Measurements from ENCODE around the gene CHST13. TPM values are rescaled to one million over a fixed set of nuclear protein-coding genes. Genes with fewer than 3 reads are reported as not detected.

Gene CHST13
- total RNA-seq, 1 experiment from 2014 or later = 0.52 TPM

DNA sequence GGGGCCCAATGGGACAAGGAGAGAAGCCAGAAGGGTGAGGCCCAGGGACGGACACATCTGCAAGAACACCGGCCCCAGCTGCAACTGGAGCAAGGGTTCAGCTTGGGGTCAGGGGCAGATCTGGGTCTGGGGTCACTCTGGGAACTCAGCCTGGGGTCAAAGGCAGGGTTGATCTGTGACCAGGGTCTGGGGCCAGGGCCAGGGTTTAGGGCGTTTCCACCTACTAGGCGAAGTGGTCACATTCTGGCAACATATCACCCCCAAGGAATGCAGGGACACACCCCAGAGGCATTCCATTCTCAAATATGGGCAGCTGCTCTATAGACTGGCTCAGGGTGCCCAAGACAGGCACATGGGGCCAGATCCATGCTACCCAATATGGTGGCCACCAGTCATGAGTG, 15.4 kb upstream of the CHST13 start:
- intact Hi-C loops (cut with micrococcal nuclease; ENCODE audit: unreplicated experiment) = no loop called here
- no peak overlapping the region for H3K27ac ChIP-seq
- peak; percentile 65 to 78 for DNase-seq
- no peaks in the 10 kb centered on the region for H3K9me3 ChIP-seq (ENCODE audit: insufficient read depth, low read depth)
- peak overlapping the region; percentile 26; the same call in 1 of the 2 replicates for H3K4me2 ChIP-seq
- ChIA-PET CTCF (no interaction called here), POLR2A (ENCODE audit: unreplicated experiment) (no interaction called here)
- H4K20me1 ChIP-seq (ENCODE audit: insufficient read depth) = no peaks in the 10 kb centered on the region
- H3K9me2 ChIP-seq (ENCODE audit: insufficient read depth) = no peaks in the 10 kb centered on the region
- H3K36me3 ChIP-seq (ENCODE audit: low read depth) = no peaks in the 10 kb centered on the region
- H3K4me1 ChIP-seq (replicated peaks; ENCODE audit: insufficient read depth) = peaks cover 10% of the 10 kb centered on the region
- no TSS peak for BruUV-seq (replicated peaks)
- H3K79me2 ChIP-seq (ENCODE audit: low read depth) = no peaks in the 10 kb centered on the region
- TF ChIP-seq, protein P1, sequence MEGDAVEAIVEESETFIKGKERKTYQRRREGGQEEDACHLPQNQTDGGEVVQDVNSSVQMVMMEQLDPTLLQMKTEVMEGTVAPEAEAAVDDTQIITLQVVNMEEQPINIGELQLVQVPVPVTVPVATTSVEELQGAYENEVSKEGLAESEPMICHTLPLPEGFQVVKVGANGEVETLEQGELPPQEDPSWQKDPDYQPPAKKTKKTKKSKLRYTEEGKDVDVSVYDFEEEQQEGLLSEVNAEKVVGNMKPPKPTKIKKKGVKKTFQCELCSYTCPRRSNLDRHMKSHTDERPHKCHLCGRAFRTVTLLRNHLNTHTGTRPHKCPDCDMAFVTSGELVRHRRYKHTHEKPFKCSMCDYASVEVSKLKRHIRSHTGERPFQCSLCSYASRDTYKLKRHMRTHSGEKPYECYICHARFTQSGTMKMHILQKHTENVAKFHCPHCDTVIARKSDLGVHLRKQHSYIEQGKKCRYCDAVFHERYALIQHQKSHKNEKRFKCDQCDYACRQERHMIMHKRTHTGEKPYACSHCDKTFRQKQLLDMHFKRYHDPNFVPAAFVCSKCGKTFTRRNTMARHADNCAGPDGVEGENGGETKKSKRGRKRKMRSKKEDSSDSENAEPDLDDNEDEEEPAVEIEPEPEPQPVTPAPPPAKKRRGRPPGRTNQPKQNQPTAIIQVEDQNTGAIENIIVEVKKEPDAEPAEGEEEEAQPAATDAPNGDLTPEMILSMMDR (conservative IDR thresholded peaks at IDR 0.05) = no peak
- TF ChIP-seq EZH2 (IDR thresholded peaks at IDR 0.05; ENCODE audit: low read depth) = no peak
- peaks cover 14% of the 10 kb centered on the region; the same call in 1 of the 2 replicates for H3K27me3 ChIP-seq (ENCODE audit: insufficient read depth, low read depth)
- H3F3A ChIP-seq (ENCODE audit: insufficient read depth, low read depth) = no peaks in the 10 kb centered on the region
- no peak overlapping the region for H3K4me3 ChIP-seq
- H2AFZ ChIP-seq = no peak overlapping the region

DNA sequence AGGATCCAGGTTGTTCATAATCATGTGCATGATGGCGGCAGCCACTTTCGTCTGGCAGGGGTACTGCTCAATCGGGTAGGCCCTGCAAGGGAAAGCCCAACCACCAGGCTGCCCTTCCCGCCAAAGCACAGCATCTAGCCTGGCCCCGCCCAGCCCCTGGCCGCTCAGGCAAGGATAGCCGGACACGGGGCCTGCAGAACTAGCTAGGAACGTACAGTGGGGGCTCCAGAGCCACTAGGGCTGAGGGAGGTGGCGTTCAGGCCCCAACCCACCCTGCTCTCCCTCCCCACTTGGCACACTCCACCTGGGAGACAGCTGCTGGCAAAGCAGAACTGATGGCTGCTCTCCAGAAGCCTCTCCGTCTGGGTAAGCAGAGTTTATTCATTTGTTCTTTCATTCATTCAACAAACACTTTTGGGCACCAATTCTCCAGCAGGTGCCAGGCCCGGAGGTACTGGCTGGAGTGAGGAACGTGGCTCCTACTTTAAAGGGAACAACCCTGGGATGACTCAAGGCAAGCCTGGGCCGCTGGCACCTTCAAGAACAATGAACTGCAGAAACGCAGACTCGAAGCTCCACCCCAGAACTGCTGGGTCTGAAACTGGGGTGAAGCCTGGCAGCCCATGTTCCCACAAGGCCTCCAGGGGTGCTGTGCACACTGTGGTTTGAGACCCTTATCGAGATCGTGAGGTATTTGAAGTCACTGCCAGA, 14.2 kb upstream of the CHST13 start:
- intact Hi-C loops (cut with micrococcal nuclease; ENCODE audit: unreplicated experiment) = no loop called here
- peak in 1 of 2 experiments; percentile 58 for DNase-seq
- Histone ChIP-seq H3K27ac (no peak overlapping the region), H3K4me2 (no peak overlapping the region), H3K36me3 (ENCODE audit: low read depth) (no peaks in the 10 kb centered on the region), H2AFZ (no peak overlapping the region), H4K20me1 (ENCODE audit: insufficient read depth) (no peaks in the 10 kb centered on the region), H3K79me2 (ENCODE audit: low read depth) (no peaks in the 10 kb centered on the region), H3K9me3 (ENCODE audit: insufficient read depth, low read depth) (no peaks in the 10 kb centered on the region), H3K27me3 (ENCODE audit: insufficient read depth, low read depth) (peaks cover 4% of the 10 kb centered on the region; the same call in 1 of the 2 replicates), H3K9me2 (ENCODE audit: insufficient read depth) (no peaks in the 10 kb centered on the region), H3K4me3 (no peak overlapping the region), H3K4me1 (replicated peaks; ENCODE audit: insufficient read depth) (peaks cover 10% of the 10 kb centered on the region), H3F3A (ENCODE audit: insufficient read depth, low read depth) (no peaks in the 10 kb centered on the region)
- ChIA-PET CTCF (no interaction called here), POLR2A (ENCODE audit: unreplicated experiment) (no interaction called here)
- TF ChIP-seq, protein P1 (conservative IDR thresholded peaks at IDR 0.05) = no peak
- no peak for TF ChIP-seq EZH2 (IDR thresholded peaks at IDR 0.05; ENCODE audit: low read depth)
- TSS peak; percentile 75 for BruUV-seq (replicated peaks)

DNA sequence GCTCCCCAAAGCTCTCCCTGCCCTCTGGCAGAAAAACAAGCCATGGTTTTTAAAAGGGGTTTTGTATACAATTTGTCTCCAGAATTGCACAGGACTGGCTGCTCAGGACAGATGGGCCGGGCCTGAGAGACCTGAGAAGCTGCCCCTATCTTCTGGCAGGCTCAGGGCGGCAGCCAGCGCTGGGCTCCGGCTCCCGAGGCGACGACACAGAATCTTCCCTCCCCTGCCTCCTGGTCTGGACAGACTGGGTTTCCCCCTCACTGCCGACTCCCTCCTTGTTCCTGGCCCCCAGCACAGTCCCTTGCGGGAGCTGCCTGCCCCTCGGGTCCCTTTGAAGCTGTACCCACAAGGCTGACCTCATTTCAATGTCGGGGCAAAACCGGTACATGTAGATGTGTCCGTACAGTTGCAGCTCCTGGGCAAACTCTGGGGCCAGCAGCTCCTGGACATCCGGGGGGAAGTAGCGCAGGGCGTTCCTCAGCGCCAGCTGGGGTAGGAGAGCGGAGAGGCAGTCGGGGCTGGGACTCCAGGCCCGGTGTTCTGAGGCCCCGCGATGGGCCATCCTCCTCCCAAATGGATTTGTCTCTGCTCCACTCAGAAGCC, 13.5 kb upstream of the CHST13 start:
- no peak overlapping the region for H3K27ac ChIP-seq
- H4K20me1 ChIP-seq (ENCODE audit: insufficient read depth) = no peaks in the 10 kb centered on the region
- H3K4me1 ChIP-seq (replicated peaks; ENCODE audit: insufficient read depth) = peaks cover 10% of the 10 kb centered on the region
- no TSS peak for BruUV-seq (replicated peaks)
- H2AFZ ChIP-seq = no peak overlapping the region
- H3K4me3 ChIP-seq = no peak overlapping the region
- no peaks in the 10 kb centered on the region for H3K9me2 ChIP-seq (ENCODE audit: insufficient read depth)
- no peaks in the 10 kb centered on the region for H3K9me3 ChIP-seq (ENCODE audit: insufficient read depth, low read depth)
- H3K4me2 ChIP-seq = no peak overlapping the region
- no peaks in the 10 kb centered on the region for H3K79me2 ChIP-seq (ENCODE audit: low read depth)
- no peaks in the 10 kb centered on the region for H3K27me3 ChIP-seq (ENCODE audit: insufficient read depth, low read depth)
- TF ChIP-seq, protein P1 (conservative IDR thresholded peaks at IDR 0.05) = no peak
- no peak for TF ChIP-seq EZH2 (IDR thresholded peaks at IDR 0.05; ENCODE audit: low read depth)
- DNase-seq = no peak
- ChIA-PET CTCF (no interaction called here), POLR2A (ENCODE audit: unreplicated experiment) (no interaction called here)
- H3F3A ChIP-seq (ENCODE audit: insufficient read depth, low read depth) = no peaks in the 10 kb centered on the region
- no peaks in the 10 kb centered on the region for H3K36me3 ChIP-seq (ENCODE audit: low read depth)
- intact Hi-C loops (cut with micrococcal nuclease; ENCODE audit: unreplicated experiment) = no loop called here

Data from PC-9 (cell line).